IMR-90 (cell line): ENCODE results near the gene LAMC3. TPM values are rescaled to one million over a fixed set of nuclear protein-coding genes. Genes with fewer than 3 reads are reported as not detected.

Source experiments
- ATAC-seq: fragments of 200-7000 bp; cut with Tn5 transposase; 2 replicates; pipeline ENCODE4 v1.9.1; 2020; ENCODE audit warnings: low read depth, mild to moderate bottlenecking, moderate library complexity
- BruUV-seq: library from RNA; stranded (reverse); fragments of 400-500 nt; replicated peaks from 2 replicates; lab custom pipeline; 2021; lab: Mats Ljungman, UMichigan
- CTCF ChIA-PET: fragments of 300-600 bp; formaldehyde crosslinking; extraction: SDS; loops from one replicate; lab custom pipeline; 2021; ENCODE audit warnings: antibody characterized with exemption; lab: Yijun Ruan, JAX
- POLR2A ChIA-PET: fragments of 300-600 bp; sonication (Branson Sonifier 250); formaldehyde crosslinking; loops from one replicate; lab custom pipeline; 2022; ENCODE audit warnings: antibody characterized with exemption; ENCODE audit not compliant: unreplicated experiment; lab: Charles Lee
- DNase-seq: peaks from one replicate; pipeline ENCODE4 v3.0.0; 2013
- H2AFZ ChIP-seq: replicated peaks from 2 replicates; pipeline ENCODE3; 2013; ENCODE audit warnings: low read length, mild to moderate bottlenecking; ENCODE audit not compliant: poor library complexity
- H2AK5ac ChIP-seq: 2 replicates; pipeline ENCODE4 v1.6.1; 2013; ENCODE audit warnings: low read depth, low read length, inconsistent platforms
- H2AK9ac ChIP-seq: replicated peaks from 2 replicates; pipeline ENCODE3; 2013; ENCODE audit warnings: mild to moderate bottlenecking, low read depth, low read length, moderate library complexity; ENCODE audit not compliant: poor library complexity
- H2BK120ac ChIP-seq: 2 replicates; pipeline ENCODE4 v1.6.1; 2013; ENCODE audit warnings: low read depth, low read length, inconsistent platforms
- H2BK15ac ChIP-seq: 3 replicates; pipeline ENCODE4 v1.6.1; 2013; ENCODE audit warnings: low read depth, low read length, inconsistent platforms
- H2BK20ac ChIP-seq: 2 replicates; pipeline ENCODE4 v1.6.1; 2013; ENCODE audit warnings: low read depth, mild to moderate bottlenecking, inconsistent platforms, low read length, moderate library complexity
- H2BK5ac ChIP-seq: 2 replicates; pipeline ENCODE4 v1.6.1; 2013; ENCODE audit warnings: mild to moderate bottlenecking, low read depth, low read length, inconsistent platforms; ENCODE audit not compliant: poor library complexity, severe bottlenecking
- H3K14ac ChIP-seq: replicated peaks from 2 replicates; pipeline ENCODE4 v1.6.1; 2013; ENCODE audit warnings: low read depth, low read length, inconsistent platforms
- H3K18ac ChIP-seq: 2 replicates; pipeline ENCODE4 v1.6.1; 2013; ENCODE audit warnings: low read depth, low read length, control low read depth
- H3K23ac ChIP-seq: 2 replicates; pipeline ENCODE4 v1.6.1; 2013; ENCODE audit warnings: low read depth, low read length, inconsistent platforms
- H3K27ac ChIP-seq: 2 replicates; pipeline ENCODE4 v1.5.1; 2013; ENCODE audit warnings: mild to moderate bottlenecking, control low read depth, low read length; ENCODE audit not compliant: insufficient read depth
- H3K27me3 ChIP-seq: 2 replicates; pipeline ENCODE4 v1.6.1; 2013; ENCODE audit warnings: low read length; ENCODE audit not compliant: control insufficient read depth, insufficient read depth
- H3K36me3 ChIP-seq: 2 replicates; pipeline ENCODE4 v1.6.1; 2013; ENCODE audit warnings: low read length, mixed read lengths; ENCODE audit not compliant: control insufficient read depth, insufficient read depth
- H3K4ac ChIP-seq: 2 replicates; pipeline ENCODE4 v1.6.1; 2013; ENCODE audit warnings: low read depth, low read length, inconsistent platforms
- H3K4me1 ChIP-seq: 2 replicates; pipeline ENCODE4 v1.6.1; 2013; ENCODE audit warnings: low read length, mixed read lengths; ENCODE audit not compliant: control insufficient read depth, insufficient read depth
- H3K4me2 ChIP-seq: 2 replicates; pipeline ENCODE4 v1.6.1; 2013; ENCODE audit warnings: low read depth, mild to moderate bottlenecking, control low read depth, low read length, moderate library complexity
- H3K4me3 ChIP-seq: 2 replicates; pipeline ENCODE4 v1.5.1; 2013; ENCODE audit warnings: low read depth, mild to moderate bottlenecking, control low read depth, low read length, moderate library complexity; ENCODE audit not compliant: insufficient read depth
- H3K56ac ChIP-seq: 2 replicates; pipeline ENCODE4 v1.6.1; 2013; ENCODE audit warnings: low read length, inconsistent platforms; ENCODE audit not compliant: insufficient read depth; ENCODE audit errors: extremely low read depth
- H3K79me1 ChIP-seq, 2 experiments: 2 replicates each; pipeline ENCODE4 v1.6.1; 2013; ENCODE audit warnings: low read length in 2 of 2, inconsistent platforms in 1 of 2, low read depth in 1 of 2
- H3K9ac ChIP-seq: 2 replicates; pipeline ENCODE4 v1.6.1; 2013; ENCODE audit warnings: low read depth, low read length, control low read depth
- H3K9me1 ChIP-seq: 2 replicates; pipeline ENCODE4 v1.6.1; 2013; ENCODE audit warnings: low read length, inconsistent platforms; ENCODE audit not compliant: insufficient read depth
- H3K9me3 ChIP-seq: 2 replicates; pipeline ENCODE4 v1.6.1; 2013; ENCODE audit warnings: low read length; ENCODE audit not compliant: control insufficient read depth, insufficient read depth
- H4K20me1 ChIP-seq: 2 replicates; pipeline ENCODE4 v1.6.1; 2013; ENCODE audit warnings: low read length, inconsistent platforms; ENCODE audit not compliant: insufficient read depth
- H4K5ac ChIP-seq: 2 replicates; pipeline ENCODE4 v1.6.1; 2013; ENCODE audit warnings: mild to moderate bottlenecking, low read depth, low read length, control low read depth
- H4K8ac ChIP-seq, 2 experiments: 2 replicates each; pipeline ENCODE4 v1.6.1; 2013; ENCODE audit warnings: low read depth in 2 of 2, low read length in 2 of 2, control low read depth in 1 of 2, inconsistent platforms in 1 of 2
- H4K91ac ChIP-seq: 2 replicates; pipeline ENCODE4 v1.6.1; 2013; ENCODE audit warnings: low read depth, low read length, inconsistent platforms; ENCODE audit not compliant: insufficient read depth
- BHLHE40 ChIP-seq: fragments of 150-350 bp; IDR thresholded peaks from 2 replicates; pipeline ENCODE4 v1.6.1; 2016; ENCODE audit warnings: mild to moderate bottlenecking, low read depth, low read length
- CEBPB ChIP-seq: IDR thresholded peaks from 2 replicates; pipeline ENCODE4 v1.6.1; 2012; ENCODE audit warnings: low read depth, low read length, improper control_type of control experiment
- CHD1 ChIP-seq: IDR thresholded peaks from 2 replicates; pipeline ENCODE4 v1.6.1; 2012; ENCODE audit warnings: low read depth, low read length, improper control_type of control experiment
- CTCF ChIP-seq: conservative IDR thresholded peaks from 2 replicates; pipeline ENCODE4 v1.5.1; 2012; ENCODE audit warnings: mild to moderate bottlenecking, low read depth, low read length, improper control_type of control experiment
- ELK1 ChIP-seq: fragments of 150-350 bp; IDR thresholded peaks from 2 replicates; pipeline ENCODE4 v1.6.1; 2016; ENCODE audit warnings: low read depth, mild to moderate bottlenecking, low read length, moderate library complexity, borderline replicate concordance
- FOS ChIP-seq: fragments of 150-350 bp; IDR thresholded peaks from 2 replicates; pipeline ENCODE4 v1.6.1; 2016; ENCODE audit warnings: low read depth, low read length
- MAFK ChIP-seq: IDR thresholded peaks from 2 replicates; pipeline ENCODE4 v1.6.1; 2012; ENCODE audit warnings: low read depth, low read length, improper control_type of control experiment
- MAZ ChIP-seq: IDR thresholded peaks from 2 replicates; pipeline ENCODE4 v1.6.1; 2012; ENCODE audit warnings: low read depth, mild to moderate bottlenecking, low read length, improper control_type of control experiment, moderate library complexity, borderline replicate concordance
- NFE2L2 ChIP-seq: fragments of 150-350 bp; IDR thresholded peaks from 2 replicates; pipeline ENCODE4 v1.6.1; 2016; ENCODE audit warnings: low read depth, mild to moderate bottlenecking, low read length
- POLR2A ChIP-seq: IDR thresholded peaks from 2 replicates; pipeline ENCODE4 v1.6.1; 2012; ENCODE audit warnings: mild to moderate bottlenecking, low read depth, low read length
- RAD21 ChIP-seq: IDR thresholded peaks from 2 replicates; pipeline ENCODE4 v1.6.1; 2012; ENCODE audit warnings: low read length, improper control_type of control experiment
- RCOR1 ChIP-seq: IDR thresholded peaks from 2 replicates; pipeline ENCODE4 v1.6.1; 2012; ENCODE audit warnings: mild to moderate bottlenecking, low read length, improper control_type of control experiment; ENCODE audit not compliant: insufficient replicate concordance
- RFX5 ChIP-seq: IDR thresholded peaks from 2 replicates; pipeline ENCODE4 v1.8.0; 2012; ENCODE audit warnings: low read depth, mild to moderate bottlenecking, low read length, moderate library complexity
- SMC3 ChIP-seq: fragments of 150-350 bp; IDR thresholded peaks from 2 replicates; pipeline ENCODE4 v1.6.1; 2016; ENCODE audit warnings: low read depth, mild to moderate bottlenecking, antibody characterized with exemption, low read length, moderate library complexity
- USF2 ChIP-seq: fragments of 150-350 bp; IDR thresholded peaks from 2 replicates; pipeline ENCODE4 v1.6.1; 2017; ENCODE audit warnings: mild to moderate bottlenecking, antibody characterized with exemption, low read length, low read depth
- WGBS, 2 experiments: methylation state at CpG; one replicate each; pipeline versions ENCODE4 v1.1.5 to v1.1.7; 2013; ENCODE audit warnings: missing lambda C conversion rate in 2 of 2; ENCODE audit not compliant: insufficient read length in 1 of 2; ENCODE audit errors: extremely low coverage in 2 of 2; 5-methylcytosine and 5-hydroxymethylcytosine counted together
- dilution Hi-C: fragments of 300-500 bp; cut with HindIII; formaldehyde crosslinking; loops from one replicate; pipeline ENCODE4 v1.14.3; 2018; ENCODE audit warnings: low sequenced_read_pairs; ENCODE audit not compliant: unreplicated experiment
- in situ Hi-C: fragments of 300-500 bp; cut with MboI; formaldehyde crosslinking; loops from 3 replicates; pipeline ENCODE4 v1.14.3; 2019; ENCODE audit warnings: low sequenced_read_pairs, inconsistent platforms, mixed read lengths
- intact Hi-C: fragments of 100-400 bp; cut with micrococcal nuclease; formaldehyde crosslinking; loops from 2 replicates; pipeline ENCODE4 v1.10.0; 2022
- polyA plus RNA-seq, 3 experiments: library from polyadenylated mRNA; depleted of rRNA; stranded (reverse); fragments of >200 nt; gene quantifications; 2 replicates each; pipeline ENCODE4 v1.2.3, GENCODE V29; 2012; ENCODE audit warnings: low replicate concordance in 1 of 3
- total RNA-seq: library from RNA; depleted of rRNA; stranded (reverse); fragments of >200 nt; gene quantifications from 2 replicates; pipeline ENCODE4 v1.2.3, GENCODE V29; 2012

LAMC3 gene
- total and polyA plus RNA-seq, 2 of the 4 experiments (the other 2 are of a cell fraction), result not detected

GRCh38 chr9:130986356-130986965 lies 22.5 kb upstream of the LAMC3 start:
- Histone ChIP-seq H3K4me3 (no peak overlapping the region), H3K27me3 (peaks cover 48% of the 10 kb centered on the region), H2BK5ac (no peak overlapping the region), H3K27ac (no peak overlapping the region), H3K56ac (no peak overlapping the region), H2BK15ac (no peak overlapping the region), H3K14ac (no peak overlapping the region), H2BK20ac (no peak overlapping the region), H4K5ac (no peak overlapping the region), H3K36me3 (no peaks in the 10 kb centered on the region), H3K79me1 (no peaks in the 10 kb centered on the region), H3K23ac (no peak overlapping the region), H3K4ac (no peak overlapping the region), H4K20me1 (no peaks in the 10 kb centered on the region), H4K8ac (no peak overlapping the region), H2AK5ac (no peak overlapping the region), H4K91ac (no peak overlapping the region), H2BK120ac (no peak overlapping the region), H3K4me1 (no peaks in the 10 kb centered on the region), H3K18ac (no peak overlapping the region), H3K4me2 (no peak overlapping the region), H3K9me1 (no peaks in the 10 kb centered on the region), H2AK9ac (no peak overlapping the region), H3K9me3 (no peaks in the 10 kb centered on the region), H2AFZ (no peak overlapping the region), H3K9ac (no peak overlapping the region)
- DNase-seq (no peak), ATAC-seq (no peak)
- no TSS peak for BruUV-seq
- WGBS, 2 experiments, result 47% methylated on average over 3 of the region's 24 CpGs; no CpG with 5 or more reads in 1 of the 2 experiments
- ChIA-PET POLR2A (no interaction called here), CTCF (interaction anchor here (1.2 kb wide), 1 partner anchor 12 kb away, joined by 3 read pairs; no protein-coding TSS in a partner anchor)
- dilution Hi-C loops, result no loop called here
- TF ChIP-seq RAD21, result no peak
- TF ChIP-seq CTCF, result no peak
- no peak for TF ChIP-seq MAZ
- TF ChIP-seq FOS, result no peak
- TF ChIP-seq RFX5, result no peak
- no peak for TF ChIP-seq NFE2L2
- TF ChIP-seq CEBPB, result no peak
- no peak for TF ChIP-seq ELK1
- no peak for TF ChIP-seq BHLHE40
- TF ChIP-seq SMC3, result no peak
- TF ChIP-seq POLR2A, result no peak
- TF ChIP-seq USF2, result no peak
- no peak for TF ChIP-seq MAFK
- no peak for TF ChIP-seq RCOR1
- no peak for TF ChIP-seq CHD1
- intact Hi-C loops, result no loop called here
- in situ Hi-C loops, result no loop called here
